Measurements from ENCODE around the gene EFL1. TPM values are rescaled to one million over a fixed set of nuclear protein-coding genes. Genes with fewer than 3 reads are reported as not detected.
A peak's percentile ranks its signal among the peaks of the same experiment; 100 is the strongest.

The EFL1 gene
- total RNA-seq, 2 experiments from 2014 or later = 23.7 to 25.6 TPM

GRCh38 chr15:82127581-82127980 lies 135.0 kb downstream of the EFL1 start:
- H3K36me3 Mint-ChIP-seq (ENCODE audit: low read depth) = peaks cover 11% of the 10 kb centered on the region
- H3K27ac Mint-ChIP-seq = no peak overlapping the region
- CTCF ChIA-PET = interaction anchor here (0.6 kb wide), 1 partner anchor 188 kb away, joined by 3 read pairs; no protein-coding TSS in a partner anchor
- ATAC-seq = no peak
- H3K4me3 Mint-ChIP-seq = no peak overlapping the region
- DNase-seq = no peak
- intact Hi-C loops (cut with micrococcal nuclease) = no loop called here
- TF ChIP-seq CTCF (IDR thresholded peaks at IDR 0.05) = no peak
- H3K27me3 Mint-ChIP-seq = no peaks in the 10 kb centered on the region
- POLR2A ChIA-PET = no interaction called here
- H3K9me3 Mint-ChIP-seq = no peaks in the 10 kb centered on the region
- peaks cover 10% of the 10 kb centered on the region for H3K4me1 Mint-ChIP-seq (ENCODE audit: low read depth)

- Mint-ChIP-seq H3K9me3 (no peaks in the 10 kb centered on the region), H3K27me3 (no peaks in the 10 kb centered on the region), H3K36me3 (ENCODE audit: low read depth) (peaks cover 11% of the 10 kb centered on the region), H3K4me3 (no peak overlapping the region), H3K4me1 (ENCODE audit: low read depth) (peaks cover 10% of the 10 kb centered on the region), H3K27ac (no peak overlapping the region)
- TF ChIP-seq CTCF (IDR thresholded peaks at IDR 0.05) = no peak
- ChIA-PET POLR2A (no interaction called here), CTCF (interaction anchor here (1.9 kb wide), 1 partner anchor 14 kb away, joined by 5 read pairs; no protein-coding TSS in a partner anchor)
- DNase-seq (no peak), ATAC-seq (no peak)
- intact Hi-C loops (cut with micrococcal nuclease) = no loop called here
These were observed 136.2 kb downstream of the EFL1 start for GRCh38 chr15:82126346-82126745.

- CTCF ChIA-PET = interaction anchor here (0.6 to 1.9 kb wide), 3 partner anchors 10 to 16 kb away, joined by 3 to 5 read pairs (median 5); no protein-coding TSS in a partner anchor
- Mint-ChIP-seq H3K27ac (no peak overlapping the region), H3K36me3 (ENCODE audit: low read depth) (peaks cover 8% of the 10 kb centered on the region), H3K4me3 (no peak overlapping the region), H3K27me3 (no peaks in the 10 kb centered on the region), H3K9me3 (no peaks in the 10 kb centered on the region), H3K4me1 (ENCODE audit: low read depth) (peaks cover 10% of the 10 kb centered on the region)
- intact Hi-C loops (cut with micrococcal nuclease) = no loop called here
- no peak for TF ChIP-seq CTCF (IDR thresholded peaks at IDR 0.05)
- POLR2A ChIA-PET = no interaction called here
- ATAC-seq = peak; percentile 37
- DNase-seq = peak; percentile 8
These were observed 137.9 kb downstream of the EFL1 start for GRCh38 chr15:82124331-82125263.

GRCh38 chr15:82122746-82123400 lies 139.7 kb downstream of the EFL1 start:
- Mint-ChIP-seq H3K27me3 (no peaks in the 10 kb centered on the region), H3K4me1 (ENCODE audit: low read depth) (peaks cover 3% of the 10 kb centered on the region), H3K36me3 (ENCODE audit: low read depth) (peaks cover 2% of the 10 kb centered on the region), H3K4me3 (no peak overlapping the region), H3K9me3 (no peaks in the 10 kb centered on the region), H3K27ac (no peak overlapping the region)
- no peak for ATAC-seq
- no peak for DNase-seq
- POLR2A ChIA-PET = interaction anchor here (0.6 to 0.7 kb wide), 2 partner anchors 19 to 72 kb away, joined by 3 read pairs; no protein-coding TSS in a partner anchor
- CTCF ChIA-PET = interaction anchor here (1.2 kb wide), 1 partner anchor 14 kb away, joined by 5 read pairs; no protein-coding TSS in a partner anchor
- TF ChIP-seq CTCF (IDR thresholded peaks at IDR 0.05) = no peak
- intact Hi-C loops (cut with micrococcal nuclease) = no loop called here
